HepG2 (cell line): Measurements from ENCODE around the gene GNG4. TPM values are rescaled to one million over a fixed set of nuclear protein-coding genes. Genes with fewer than 3 reads are reported as not detected.

ENCODE experiments used
- HOXA5 ChIP-seq: sonication (generic); formaldehyde crosslinking; IDR thresholded peaks from 2 replicates; pipeline ENCODE4 v1.4.0; 2020; ENCODE audit warnings: missing genetic modification reagents
- KMT2B ChIP-seq: IDR thresholded peaks from 2 replicates; pipeline ENCODE4 v1.6.1; 2016; ENCODE audit warnings: missing genetic modification reagents, missing compliant biosample characterization
- MAZ ChIP-seq, 2 experiments: sonication (generic) in 1 of 2; formaldehyde crosslinking in 1 of 2; IDR thresholded peaks; 2 replicates each; pipeline versions ENCODE4 v1.5.0 to v1.6.1; 2012 to 2020; ENCODE audit warnings: low read depth in 2 of 2, mild to moderate bottlenecking in 2 of 2, borderline replicate concordance in 1 of 2, improper control_type of control experiment in 1 of 2, low read length in 1 of 2, missing genetic modification reagents in 1 of 2, moderate library complexity in 1 of 2
- PHF5A ChIP-seq: IDR thresholded peaks from one replicate; pipeline ENCODE4 v1.6.1; 2018; ENCODE audit warnings: low read depth, missing genetic modification reagents; ENCODE audit not compliant: unreplicated experiment
- REXO4 ChIP-seq: sonication (generic); formaldehyde crosslinking; IDR thresholded peaks from 2 replicates; pipeline ENCODE4 v1.8.0; 2022; ENCODE audit warnings: missing genetic modification reagents, mild to moderate bottlenecking, borderline replicate concordance
- TFAP4 ChIP-seq: sonication (generic); IDR thresholded peaks from 2 replicates; pipeline ENCODE4 v1.6.1; 2016; ENCODE audit warnings: low read depth, borderline replicate concordance
- ZBTB37 ChIP-seq: sonication (generic); formaldehyde crosslinking; IDR thresholded peaks from 2 replicates; pipeline ENCODE4 v1.4.0; 2020; ENCODE audit warnings: mild to moderate bottlenecking, missing genetic modification reagents
- ZMYM4 ChIP-seq: sonication (generic); formaldehyde crosslinking; IDR thresholded peaks from 2 replicates; pipeline ENCODE4 v1.8.1; 2023; ENCODE audit warnings: mild to moderate bottlenecking, missing genetic modification reagents
- ZNF616 ChIP-seq: sonication (generic); formaldehyde crosslinking; IDR thresholded peaks from 2 replicates; pipeline ENCODE4 v1.5.0; 2020; ENCODE audit warnings: low read depth, mild to moderate bottlenecking, missing genetic modification reagents
- ZNF83 ChIP-seq: sonication (generic); formaldehyde crosslinking; IDR thresholded peaks from 2 replicates; pipeline ENCODE4 v1.4.0; 2020; ENCODE audit warnings: missing genetic modification reagents, mild to moderate bottlenecking, borderline replicate concordance
- polyA plus RNA-seq, 8 experiments: library from polyadenylated mRNA; depleted of rRNA in 3 of 8; stranded (reverse) in 7 of 8; unstranded in 1 of 8; fragments of >200 nt; fragmentation: Illumina TruSeq in 4 of 8; extraction: Trizol in 4 of 8; gene quantifications; 2 replicates each; pipeline versions ENCODE4 v1.2.1 to v1.2.3, GENCODE V29; 2011 to 2016; ENCODE audit warnings: low read depth in 4 of 8, missing spikeins in 1 of 8, mixed read lengths in 1 of 8; ENCODE audit not compliant: insufficient read depth in 1 of 8
- total RNA-seq, 5 experiments: library from RNA; depleted of rRNA; stranded (reverse); fragments of >200 nt; fragmentation: Illumina TruSeq; extraction: Trizol; gene quantifications; 2 replicates each; pipeline ENCODE4 v1.2.3, GENCODE V29; 2016; ENCODE audit warnings: low read depth in 1 of 5
- TF ChIP-seq, protein P1 (sequence below): sonication (generic); formaldehyde crosslinking; IDR thresholded peaks from 2 replicates; pipeline ENCODE4 v1.4.0; 2020; ENCODE audit warnings: missing genetic modification reagents
- TF ChIP-seq, protein P2 (sequence below): sonication (generic); formaldehyde crosslinking; IDR thresholded peaks from 2 replicates; pipeline ENCODE4 v1.4.0; 2020; ENCODE audit warnings: low read depth, missing genetic modification reagents
- TF ChIP-seq, protein P3 (sequence below): sonication (generic); formaldehyde crosslinking; IDR thresholded peaks from 2 replicates; pipeline ENCODE4 v1.4.0; 2020; ENCODE audit warnings: missing genetic modification reagents, borderline replicate concordance
- TF ChIP-seq, protein P4 (sequence below): sonication (generic); formaldehyde crosslinking; IDR thresholded peaks from 2 replicates; pipeline ENCODE4 v1.4.0; 2020; ENCODE audit warnings: missing genetic modification reagents, borderline replicate concordance

GNG4 gene
- total and polyA plus RNA-seq, 2 of the 13 experiments (the other 11 are each of a cell fraction or from before 2014, with no cell fraction given): 27.1 to 69.5 TPM

DNA sequence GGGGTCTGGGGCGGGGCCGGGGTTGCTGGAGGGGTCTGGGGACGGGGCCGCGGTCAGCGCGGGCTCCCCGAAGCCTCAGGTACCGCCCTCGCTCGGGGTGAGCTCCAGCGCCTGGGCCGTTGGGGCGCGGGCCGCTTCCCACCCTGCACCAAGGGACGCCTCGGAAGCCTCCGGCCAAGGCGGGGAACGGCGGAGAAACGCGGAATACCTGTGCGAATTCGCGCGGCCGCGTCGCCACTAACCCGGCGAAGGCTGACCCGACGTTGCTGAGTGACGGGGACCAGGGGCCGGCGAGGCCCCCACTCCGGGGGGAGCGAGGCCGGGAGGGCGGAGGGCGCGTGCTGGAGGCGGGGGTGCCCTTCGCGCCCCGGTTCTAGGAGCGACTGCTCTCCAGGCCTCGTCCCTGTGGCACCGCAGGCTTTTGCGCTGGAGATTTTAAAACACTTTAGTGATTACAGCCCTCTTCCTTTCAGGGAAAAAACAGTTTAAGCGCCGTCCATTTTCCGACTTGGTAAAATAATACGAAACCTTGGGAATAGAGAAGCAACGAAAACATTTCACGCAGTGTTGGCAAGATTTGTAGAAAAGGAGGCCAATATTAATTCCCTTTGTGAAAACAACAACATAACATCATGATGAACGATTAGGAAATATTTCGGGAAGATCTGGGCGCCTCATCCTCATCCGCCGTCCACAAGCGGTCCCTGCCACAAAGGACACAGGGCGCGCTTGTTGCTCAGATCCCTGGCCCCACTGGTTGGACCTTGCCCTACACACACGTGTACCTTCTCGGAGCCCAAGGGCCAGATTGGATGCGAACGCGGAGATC lies 971 bp upstream of the GNG4 start (continued):
- TF ChIP-seq REXO4 (CRISPR knock-in tag) (no peak), PHF5A (CRISPR knock-in tag) (peak; percentile 97), ZBTB37 (CRISPR knock-in tag) (no peak), HOXA5 (no peak), TFAP4 (0 out of 2 replicates have a peak, but pooled peaks have one; percentile 45), MAZ (IDR thresholded peaks at IDR 0.05; ENCODE audit: borderline replicate concordance, low read depth, low read length) (peak; percentile 69), MAZ (CRISPR knock-in tag; IDR thresholded peaks at IDR 0.05; ENCODE audit: low read depth) (peak; percentile 68; the same call in 1 of the 2 replicates), KMT2B (CRISPR knock-in tag) (peak; percentile 78), ZNF83 (0 out of 2 replicates have a peak, but pooled peaks have one; percentile 56), ZNF616 (CRISPR knock-in tag) (no peak; the same call in 1 of the 2 replicates), ZMYM4 (peak; percentile 75)
- TF ChIP-seq, protein P1, sequence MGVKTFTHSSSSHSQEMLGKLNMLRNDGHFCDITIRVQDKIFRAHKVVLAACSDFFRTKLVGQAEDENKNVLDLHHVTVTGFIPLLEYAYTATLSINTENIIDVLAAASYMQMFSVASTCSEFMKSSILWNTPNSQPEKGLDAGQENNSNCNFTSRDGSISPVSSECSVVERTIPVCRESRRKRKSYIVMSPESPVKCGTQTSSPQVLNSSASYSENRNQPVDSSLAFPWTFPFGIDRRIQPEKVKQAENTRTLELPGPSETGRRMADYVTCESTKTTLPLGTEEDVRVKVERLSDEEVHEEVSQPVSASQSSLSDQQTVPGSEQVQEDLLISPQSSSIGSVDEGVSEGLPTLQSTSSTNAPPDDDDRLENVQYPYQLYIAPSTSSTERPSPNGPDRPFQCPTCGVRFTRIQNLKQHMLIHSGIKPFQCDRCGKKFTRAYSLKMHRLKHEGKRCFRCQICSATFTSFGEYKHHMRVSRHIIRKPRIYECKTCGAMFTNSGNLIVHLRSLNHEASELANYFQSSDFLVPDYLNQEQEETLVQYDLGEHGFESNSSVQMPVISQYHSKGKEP: no peak
- TF ChIP-seq, protein P2, sequence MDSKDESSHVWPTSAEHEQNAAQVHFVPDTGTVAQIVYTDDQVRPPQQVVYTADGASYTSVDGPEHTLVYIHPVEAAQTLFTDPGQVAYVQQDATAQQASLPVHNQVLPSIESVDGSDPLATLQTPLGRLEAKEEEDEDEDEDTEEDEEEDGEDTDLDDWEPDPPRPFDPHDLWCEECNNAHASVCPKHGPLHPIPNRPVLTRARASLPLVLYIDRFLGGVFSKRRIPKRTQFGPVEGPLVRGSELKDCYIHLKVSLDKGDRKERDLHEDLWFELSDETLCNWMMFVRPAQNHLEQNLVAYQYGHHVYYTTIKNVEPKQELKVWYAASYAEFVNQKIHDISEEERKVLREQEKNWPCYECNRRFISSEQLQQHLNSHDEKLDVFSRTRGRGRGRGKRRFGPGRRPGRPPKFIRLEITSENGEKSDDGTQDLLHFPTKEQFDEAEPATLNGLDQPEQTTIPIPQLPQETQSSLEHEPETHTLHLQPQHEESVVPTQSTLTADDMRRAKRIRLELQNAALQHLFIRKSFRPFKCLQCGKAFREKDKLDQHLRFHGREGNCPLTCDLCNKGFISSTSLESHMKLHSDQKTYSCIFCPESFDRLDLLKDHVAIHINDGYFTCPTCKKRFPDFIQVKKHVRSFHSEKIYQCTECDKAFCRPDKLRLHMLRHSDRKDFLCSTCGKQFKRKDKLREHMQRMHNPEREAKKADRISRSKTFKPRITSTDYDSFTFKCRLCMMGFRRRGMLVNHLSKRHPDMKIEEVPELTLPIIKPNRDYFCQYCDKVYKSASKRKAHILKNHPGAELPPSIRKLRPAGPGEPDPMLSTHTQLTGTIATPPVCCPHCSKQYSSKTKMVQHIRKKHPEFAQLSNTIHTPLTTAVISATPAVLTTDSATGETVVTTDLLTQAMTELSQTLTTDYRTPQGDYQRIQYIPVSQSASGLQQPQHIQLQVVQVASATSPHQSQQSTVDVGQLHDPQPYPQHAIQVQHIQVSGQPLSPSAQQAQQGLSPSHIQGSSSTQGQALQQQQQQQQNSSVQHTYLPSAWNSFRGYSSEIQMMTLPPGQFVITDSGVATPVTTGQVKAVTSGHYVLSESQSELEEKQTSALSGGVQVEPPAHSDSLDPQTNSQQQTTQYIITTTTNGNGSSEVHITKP (CRISPR knock-in tag): peak; percentile 55; the same call in 1 of the 2 replicates
- TF ChIP-seq, protein P3, sequence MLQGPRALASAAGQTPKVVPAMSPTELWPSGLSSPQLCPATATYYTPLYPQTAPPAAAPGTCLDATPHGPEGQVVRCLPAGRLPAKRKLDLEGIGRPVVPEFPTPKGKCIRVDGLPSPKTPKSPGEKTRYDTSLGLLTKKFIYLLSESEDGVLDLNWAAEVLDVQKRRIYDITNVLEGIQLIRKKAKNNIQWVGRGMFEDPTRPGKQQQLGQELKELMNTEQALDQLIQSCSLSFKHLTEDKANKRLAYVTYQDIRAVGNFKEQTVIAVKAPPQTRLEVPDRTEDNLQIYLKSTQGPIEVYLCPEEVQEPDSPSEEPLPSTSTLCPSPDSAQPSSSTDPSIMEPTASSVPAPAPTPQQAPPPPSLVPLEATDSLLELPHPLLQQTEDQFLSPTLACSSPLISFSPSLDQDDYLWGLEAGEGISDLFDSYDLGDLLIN (CRISPR knock-in tag): 0 out of 2 replicates have a peak, but pooled peaks have one; percentile 67
- TF ChIP-seq, protein P4, sequence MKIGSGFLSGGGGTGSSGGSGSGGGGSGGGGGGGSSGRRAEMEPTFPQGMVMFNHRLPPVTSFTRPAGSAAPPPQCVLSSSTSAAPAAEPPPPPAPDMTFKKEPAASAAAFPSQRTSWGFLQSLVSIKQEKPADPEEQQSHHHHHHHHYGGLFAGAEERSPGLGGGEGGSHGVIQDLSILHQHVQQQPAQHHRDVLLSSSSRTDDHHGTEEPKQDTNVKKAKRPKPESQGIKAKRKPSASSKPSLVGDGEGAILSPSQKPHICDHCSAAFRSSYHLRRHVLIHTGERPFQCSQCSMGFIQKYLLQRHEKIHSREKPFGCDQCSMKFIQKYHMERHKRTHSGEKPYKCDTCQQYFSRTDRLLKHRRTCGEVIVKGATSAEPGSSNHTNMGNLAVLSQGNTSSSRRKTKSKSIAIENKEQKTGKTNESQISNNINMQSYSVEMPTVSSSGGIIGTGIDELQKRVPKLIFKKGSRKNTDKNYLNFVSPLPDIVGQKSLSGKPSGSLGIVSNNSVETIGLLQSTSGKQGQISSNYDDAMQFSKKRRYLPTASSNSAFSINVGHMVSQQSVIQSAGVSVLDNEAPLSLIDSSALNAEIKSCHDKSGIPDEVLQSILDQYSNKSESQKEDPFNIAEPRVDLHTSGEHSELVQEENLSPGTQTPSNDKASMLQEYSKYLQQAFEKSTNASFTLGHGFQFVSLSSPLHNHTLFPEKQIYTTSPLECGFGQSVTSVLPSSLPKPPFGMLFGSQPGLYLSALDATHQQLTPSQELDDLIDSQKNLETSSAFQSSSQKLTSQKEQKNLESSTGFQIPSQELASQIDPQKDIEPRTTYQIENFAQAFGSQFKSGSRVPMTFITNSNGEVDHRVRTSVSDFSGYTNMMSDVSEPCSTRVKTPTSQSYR (CRISPR knock-in tag): peak; percentile 80; the same call in 1 of the 2 replicates
